ENCODE measurements around the gene OR5AL1.
"Not testable (repeated sequence)": the region's sequence is repeated elsewhere in the genome, so short reads cannot be mapped to it uniquely, and the experiment has no call there.

Gene OR5AL1

GRCh38 chr11:56412396-56412795 lies at the start of gene OR5AL1:
Gene OR5AL1, plus strand, starts transcription at chr11:56412696.
- no peak for FAIRE-seq
- no peak for DNase-seq (ENCODE audit: low spot score)

- DNase-seq (ENCODE audit: low spot score): no peak
- FAIRE-seq: no peak
Measured at GRCh38 chr11:56375324-56375723, 37.2 kb upstream of the OR5AL1 start, which contains the start of gene OR8U1. Gene OR8U1, plus strand, starts transcription at chr11:56375624. Its CDS starts 0 bp downstream, at chr11:56375624.

- DNase-seq (ENCODE audit: low spot score) (no peak), FAIRE-seq (no peak)
Measured at GRCh38 chr11:56380120-56380519, 32.4 kb upstream of the OR5AL1 start.

GRCh38 chr11:56394381-56394780 lies 18.1 kb upstream of the OR5AL1 start:
- FAIRE-seq (no peak), DNase-seq (ENCODE audit: low spot score) (no peak)

GRCh38 chr11:56396047-56396446 lies 16.4 kb upstream of the OR5AL1 start:
- DNase-seq (ENCODE audit: low spot score) (no peak), FAIRE-seq (no peak)

GRCh38 chr11:56401858-56402461 lies 10.5 kb upstream of the OR5AL1 start:
- not testable (repeated sequence) for FAIRE-seq; DNase-seq (ENCODE audit: low spot score)

- DNase-seq (ENCODE audit: low spot score) (no peak), FAIRE-seq (no peak)
Measured at GRCh38 chr11:56404393-56404792, 8.1 kb upstream of the OR5AL1 start.

- no peak for DNase-seq (ENCODE audit: low spot score)
- no peak for FAIRE-seq
Measured at GRCh38 chr11:56410801-56411200, 1.7 kb upstream of the OR5AL1 start.

- DNase-seq (ENCODE audit: low spot score): no peak
- FAIRE-seq: no peak
Measured at GRCh38 chr11:56453521-56453920, 41.0 kb downstream of the OR5AL1 start.

GRCh38 chr11:56457076-56457475 lies 44.6 kb downstream of the OR5AL1 start:
- FAIRE-seq: no peak
- no peak for DNase-seq (ENCODE audit: low spot score)

All from RCC 7860 (cell line).